ENCODE data around the gene TTC3. TPM values are rescaled to one million over a fixed set of nuclear protein-coding genes. Genes with fewer than 3 reads are reported as not detected.

The TTC3 gene
- total and polyA plus RNA-seq, 2 of the 13 experiments (the other 11 are each of a cell fraction or from before 2014, with no cell fraction given), result 55.7 to 108 TPM

- TF ChIP-seq PRDM15 (CRISPR knock-in tag; IDR thresholded peaks at IDR 0.05), result peak; percentile 90
- TF ChIP-seq ZNF792 (CRISPR knock-in tag; IDR thresholded peaks at IDR 0.05), result peak; percentile 77; the same call in 1 of the 2 replicates
- TF ChIP-seq ZFP36L2 (CRISPR knock-in tag; IDR thresholded peaks at IDR 0.05), result no peak
- peak; percentile 76 for TF ChIP-seq ZNF407 (CRISPR knock-in tag; IDR thresholded peaks at IDR 0.05; ENCODE audit: not compliant biosample characterization)
- TF ChIP-seq ADNP (CRISPR knock-in tag; IDR thresholded peaks at IDR 0.05), result no peak
- TF ChIP-seq NFRKB (IDR thresholded peaks at IDR 0.05), result no peak
- no peak; the same call in 1 of the 2 replicates for TF ChIP-seq ZNF414 (CRISPR knock-in tag; IDR thresholded peaks at IDR 0.05)
- TF ChIP-seq AFF4 (CRISPR knock-in tag; IDR thresholded peaks at IDR 0.05), result no peak
- TF ChIP-seq REPIN1 (CRISPR knock-in tag; IDR thresholded peaks at IDR 0.05; ENCODE audit: borderline replicate concordance, low read depth), result peak; percentile 22; the same call in 1 of the 2 replicates
- TF ChIP-seq TEAD2 (CRISPR knock-in tag; IDR thresholded peaks at IDR 0.05), result no peak
- 0 out of 2 replicates have a peak, but pooled peaks have one; percentile 32 for TF ChIP-seq MIER3 (CRISPR knock-in tag; IDR thresholded peaks at IDR 0.05; ENCODE audit: borderline replicate concordance)
These were observed 148.1 kb downstream of the TTC3 start (continued) for GRCh38 chr21:37220981-37221664.

Measured in HepG2 (cell line).